Testis (tissue), 2 donors: ENCODE measurements around the gene DLG2.

Source experiments
- CTCF ChIP-seq, 3 experiments: fragments of 450-650 bp in 2 of 3; fragments of 200-600 bp in 1 of 3; sonication (generic) in 1 of 3; IDR thresholded peaks; one replicate each; pipeline ENCODE4 v1.5.1; 2016 to 2019; ENCODE audit warnings: antibody characterized with exemption in 3 of 3, mild to moderate bottlenecking in 2 of 3, moderate library complexity in 1 of 3
- POLR2A ChIP-seq: fragments of 450-650 bp; IDR thresholded peaks from one replicate; pipeline ENCODE4 v1.6.1; 2017; ENCODE audit warnings: antibody characterized with exemption, mild to moderate bottlenecking, moderate library complexity

GRCh38 chr11:83927422-83927821, 1699.7 kb downstream of the DLG2 start:
- no peak for TF ChIP-seq CTCF (IDR thresholded peaks at IDR 0.05)
- no peak for TF ChIP-seq POLR2A
